Measurements from ENCODE around the gene SHB. TPM values are rescaled to one million over a fixed set of nuclear protein-coding genes. Genes with fewer than 3 reads are reported as not detected.

Gene SHB
- total RNA-seq, 1 donor from 2014 or later: 24.1 TPM

GRCh38 chr9:37953206-37953774, 115.7 kb downstream of the SHB start:
- no peak for DNase-seq (ENCODE audit: low spot score)

GRCh38 chr9:37952731-37953130, 116.3 kb downstream of the SHB start:
- no peak for DNase-seq (ENCODE audit: low spot score)

GRCh38 chr9:37951671-37952449, 117.2 kb downstream of the SHB start:
- no peak for DNase-seq (ENCODE audit: low spot score)

GRCh38 chr9:37950561-37950960, 118.5 kb downstream of the SHB start:
- no peak for DNase-seq (ENCODE audit: low spot score)

GRCh38 chr9:37949576-37949975, 119.5 kb downstream of the SHB start:
- no peak for DNase-seq (ENCODE audit: low spot score)

GRCh38 chr9:37948417-37948980, 120.5 kb downstream of the SHB start:
- no peak for DNase-seq (ENCODE audit: low spot score)

GRCh38 chr9:37947977-37948376, 121.0 kb downstream of the SHB start:
- no peak for DNase-seq (ENCODE audit: low spot score)

GRCh38 chr9:37947471-37947870, 121.6 kb downstream of the SHB start:
- DNase-seq (ENCODE audit: low spot score): no peak

GRCh38 chr9:37946971-37947370, 122.1 kb downstream of the SHB start:
- DNase-seq (ENCODE audit: low spot score): no peak

GRCh38 chr9:37946041-37946440, 123.0 kb downstream of the SHB start:
- no peak for DNase-seq (ENCODE audit: low spot score)

GRCh38 chr9:37944671-37945481, 124.2 kb downstream of the SHB start:
- DNase-seq (ENCODE audit: low spot score): peak; percentile 52

GRCh38 chr9:37944266-37944650, 124.8 kb downstream of the SHB start:
- no peak for DNase-seq (ENCODE audit: low spot score)

GRCh38 chr9:37943345-37944265, 125.4 kb downstream of the SHB start:
- peak; percentile 97 for DNase-seq (ENCODE audit: low spot score)

- no peak for DNase-seq (ENCODE audit: low spot score)
Measured at GRCh38 chr9:37942621-37943344, 126.2 kb downstream of the SHB start.

- DNase-seq (ENCODE audit: low spot score): no peak
Measured at GRCh38 chr9:37941253-37941652, 127.8 kb downstream of the SHB start.

- no peak for DNase-seq (ENCODE audit: low spot score)
Measured at GRCh38 chr9:37939575-37940095, 129.4 kb downstream of the SHB start.

- DNase-seq (ENCODE audit: low spot score): peak; percentile 95
Measured at GRCh38 chr9:37938121-37938891, 130.7 kb downstream of the SHB start.

- DNase-seq (ENCODE audit: low spot score): no peak
Measured at GRCh38 chr9:37937366-37937765, 131.7 kb downstream of the SHB start.

GRCh38 chr9:37936965-37937364, 132.1 kb downstream of the SHB start:
- DNase-seq (ENCODE audit: low spot score): peak; percentile 89
